Activated CD8-positive, alpha-beta T cell treated with anti-CD3 and anti-CD28 coated beads for 36 hours (primary cell): ENCODE results near the gene HK1. TPM values are rescaled to one million over a fixed set of nuclear protein-coding genes. Genes with fewer than 3 reads are reported as not detected.

Source experiments
- ATAC-seq: fragments of 200-7000 bp; cut with Tn5 transposase; one replicate; pipeline ENCODE4 v1.10.0; 2021; ENCODE audit warnings: mild to moderate bottlenecking, moderate library complexity
- CTCF ChIA-PET: fragments of 350-600 bp; sonication (Branson Sonifier 250); formaldehyde crosslinking; loops from one replicate; lab custom pipeline; 2021; ENCODE audit warnings: antibody characterized with exemption; lab: Charles Lee
- POLR2A ChIA-PET: fragments of 350-600 bp; sonication (Branson Sonifier 250); formaldehyde crosslinking; loops from one replicate; lab custom pipeline; 2021; ENCODE audit warnings: antibody characterized with exemption; lab: Charles Lee
- DNase-seq: peaks from one replicate; pipeline ENCODE4 v3.0.0-alpha.2; 2020
- H3K27ac Mint-ChIP-seq: one replicate; pipeline ENCODE4 v1.8.0; 2021; ENCODE audit warnings: mild to moderate bottlenecking, mixed read lengths
- H3K27me3 Mint-ChIP-seq: one replicate; pipeline ENCODE4 v1.8.0; 2021; ENCODE audit warnings: mixed read lengths
- H3K36me3 Mint-ChIP-seq: one replicate; pipeline ENCODE4 v1.8.0; 2021; ENCODE audit warnings: low read depth, mixed read lengths
- H3K4me1 Mint-ChIP-seq: one replicate; pipeline ENCODE4 v1.8.0; 2021; ENCODE audit warnings: low read depth, mixed read lengths
- H3K4me3 Mint-ChIP-seq: one replicate; pipeline ENCODE4 v1.8.0; 2021; ENCODE audit warnings: mild to moderate bottlenecking, moderate library complexity, mixed read lengths
- H3K9me3 Mint-ChIP-seq: one replicate; pipeline ENCODE4 v1.8.0; 2021; ENCODE audit warnings: mixed read lengths
- intact Hi-C: fragments of 100-400 bp; cut with micrococcal nuclease; formaldehyde crosslinking; loops from one replicate; pipeline ENCODE4 v1.10.0; 2022
- total RNA-seq, 2 experiments: library from RNA; stranded (reverse); gene quantifications; one replicate each; pipeline ENCODE4 v1.2.3, GENCODE V29; 2021
- TF ChIP-seq, protein P1 (sequence below): fragments of 200-600 bp; IDR thresholded peaks from one replicate; pipeline ENCODE4 v1.8.0; 2022; ENCODE audit warnings: antibody characterized with exemption, mild to moderate bottlenecking

HK1 gene
- total RNA-seq, 2 experiments from 2014 or later = 314 to 325 TPM

DNA sequence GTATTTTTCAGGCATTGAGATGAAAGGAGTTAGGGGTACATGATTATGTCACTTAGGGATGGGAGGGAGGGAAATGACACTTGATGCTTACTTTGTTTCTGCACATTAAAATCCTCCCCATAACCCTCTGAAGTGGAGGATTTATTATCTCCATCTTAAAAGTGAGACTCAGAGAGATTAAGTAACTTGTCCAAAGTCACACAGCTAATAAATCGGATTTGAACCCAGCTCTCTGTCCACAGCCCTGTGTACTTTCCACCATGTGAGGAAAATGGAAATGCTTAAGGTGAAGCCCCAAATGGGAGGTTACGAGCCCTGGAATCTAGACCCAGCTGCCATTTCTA lies 58.6 kb downstream of the HK1 start:
- Mint-ChIP-seq H3K27ac (no peak overlapping the region), H3K4me1 (peaks cover 68% of the 10 kb centered on the region), H3K27me3 (no peaks in the 10 kb centered on the region), H3K9me3 (no peaks in the 10 kb centered on the region), H3K36me3 (peaks cover 45% of the 10 kb centered on the region), H3K4me3 (no peak overlapping the region)
- ChIA-PET CTCF (interaction anchor here (1.8 kb wide), 1 partner anchor 18 kb away, joined by 4 read pairs; no protein-coding TSS in a partner anchor), POLR2A (interaction anchor here (0.6 to 1.5 kb wide), 4 partner anchors 9 to 71 kb away, joined by 3 to 5 read pairs (median 4); no protein-coding TSS in a partner anchor)
- TF ChIP-seq, protein P1, sequence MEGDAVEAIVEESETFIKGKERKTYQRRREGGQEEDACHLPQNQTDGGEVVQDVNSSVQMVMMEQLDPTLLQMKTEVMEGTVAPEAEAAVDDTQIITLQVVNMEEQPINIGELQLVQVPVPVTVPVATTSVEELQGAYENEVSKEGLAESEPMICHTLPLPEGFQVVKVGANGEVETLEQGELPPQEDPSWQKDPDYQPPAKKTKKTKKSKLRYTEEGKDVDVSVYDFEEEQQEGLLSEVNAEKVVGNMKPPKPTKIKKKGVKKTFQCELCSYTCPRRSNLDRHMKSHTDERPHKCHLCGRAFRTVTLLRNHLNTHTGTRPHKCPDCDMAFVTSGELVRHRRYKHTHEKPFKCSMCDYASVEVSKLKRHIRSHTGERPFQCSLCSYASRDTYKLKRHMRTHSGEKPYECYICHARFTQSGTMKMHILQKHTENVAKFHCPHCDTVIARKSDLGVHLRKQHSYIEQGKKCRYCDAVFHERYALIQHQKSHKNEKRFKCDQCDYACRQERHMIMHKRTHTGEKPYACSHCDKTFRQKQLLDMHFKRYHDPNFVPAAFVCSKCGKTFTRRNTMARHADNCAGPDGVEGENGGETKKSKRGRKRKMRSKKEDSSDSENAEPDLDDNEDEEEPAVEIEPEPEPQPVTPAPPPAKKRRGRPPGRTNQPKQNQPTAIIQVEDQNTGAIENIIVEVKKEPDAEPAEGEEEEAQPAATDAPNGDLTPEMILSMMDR = no peak
- DNase-seq (no peak), ATAC-seq (no peak)
- intact Hi-C loops = no loop called here

DNA sequence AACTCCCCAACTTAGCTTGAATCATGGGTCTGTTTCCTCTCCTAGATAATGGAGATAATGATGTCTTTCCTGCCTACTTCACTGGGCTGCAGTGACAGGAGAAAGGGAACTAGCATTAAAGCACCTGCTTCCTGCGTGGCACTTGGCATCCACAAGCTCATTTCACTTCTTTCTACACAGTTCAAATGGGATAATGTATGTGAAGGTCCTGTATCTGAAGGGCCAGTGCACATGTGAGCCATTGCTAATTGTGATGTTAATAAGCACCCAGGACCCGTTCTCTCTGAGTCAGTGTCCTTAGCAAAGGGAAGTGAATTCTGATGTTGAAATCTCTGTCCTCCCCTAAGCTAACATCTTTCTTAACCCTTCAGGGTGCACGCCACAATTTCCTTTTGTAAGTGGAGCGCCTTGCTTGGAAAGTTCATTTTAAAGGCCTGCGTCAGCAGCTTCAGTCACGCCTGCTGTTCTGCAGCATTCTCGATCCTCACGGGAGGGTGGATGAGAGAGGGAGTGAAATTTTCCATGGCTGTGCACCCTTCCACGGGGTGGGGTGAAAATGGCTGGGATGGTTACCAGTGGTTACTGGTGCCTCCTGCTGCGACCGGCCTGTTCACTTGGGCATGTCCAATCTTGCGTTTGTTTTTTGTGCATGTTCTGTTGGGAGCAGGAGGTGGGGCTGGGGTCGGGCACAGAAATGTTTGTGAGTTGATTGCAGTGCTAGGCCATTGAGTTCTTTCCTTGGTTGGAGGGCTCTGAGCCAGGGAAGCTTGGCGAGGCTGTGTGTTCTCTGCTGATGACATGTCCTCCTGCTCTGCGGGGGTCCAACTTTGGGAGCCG lies 59.2 kb downstream of the HK1 start:
- Mint-ChIP-seq H3K4me1 (peaks cover 70% of the 10 kb centered on the region), H3K36me3 (peaks cover 47% of the 10 kb centered on the region), H3K27me3 (no peaks in the 10 kb centered on the region), H3K9me3 (no peaks in the 10 kb centered on the region), H3K27ac (no peak overlapping the region), H3K4me3 (no peak overlapping the region)
- ATAC-seq (no peak), DNase-seq (no peak)
- CTCF ChIA-PET = interaction anchor here (1.8 kb wide), 1 partner anchor 18 kb away, joined by 4 read pairs; no protein-coding TSS in a partner anchor
- TF ChIP-seq, protein P1 = no peak
- intact Hi-C loops = no loop called here
- POLR2A ChIA-PET = interaction anchor here (0.6 to 1.5 kb wide), 5 partner anchors 9 to 71 kb away, joined by 3 to 5 read pairs (median 3); no protein-coding TSS in a partner anchor

GRCh38 chr10:69338133-69338456 lies 59.8 kb downstream of the HK1 start:
- Mint-ChIP-seq H3K27me3 (no peaks in the 10 kb centered on the region), H3K4me1 (peaks cover 70% of the 10 kb centered on the region), H3K9me3 (no peaks in the 10 kb centered on the region), H3K4me3 (no peak overlapping the region), H3K27ac (peak overlapping the region; percentile 24), H3K36me3 (peaks cover 46% of the 10 kb centered on the region)
- TF ChIP-seq, protein P1 = no peak
- no peak for ATAC-seq
- ChIA-PET POLR2A (interaction anchor here (1.5 kb wide), 1 partner anchor 19 kb away, joined by 5 read pairs; no protein-coding TSS in a partner anchor), CTCF (interaction anchor here (1.8 kb wide), 1 partner anchor 19 kb away, joined by 4 read pairs; no protein-coding TSS in a partner anchor)
- no peak for DNase-seq
- intact Hi-C loops = no loop called here

DNA sequence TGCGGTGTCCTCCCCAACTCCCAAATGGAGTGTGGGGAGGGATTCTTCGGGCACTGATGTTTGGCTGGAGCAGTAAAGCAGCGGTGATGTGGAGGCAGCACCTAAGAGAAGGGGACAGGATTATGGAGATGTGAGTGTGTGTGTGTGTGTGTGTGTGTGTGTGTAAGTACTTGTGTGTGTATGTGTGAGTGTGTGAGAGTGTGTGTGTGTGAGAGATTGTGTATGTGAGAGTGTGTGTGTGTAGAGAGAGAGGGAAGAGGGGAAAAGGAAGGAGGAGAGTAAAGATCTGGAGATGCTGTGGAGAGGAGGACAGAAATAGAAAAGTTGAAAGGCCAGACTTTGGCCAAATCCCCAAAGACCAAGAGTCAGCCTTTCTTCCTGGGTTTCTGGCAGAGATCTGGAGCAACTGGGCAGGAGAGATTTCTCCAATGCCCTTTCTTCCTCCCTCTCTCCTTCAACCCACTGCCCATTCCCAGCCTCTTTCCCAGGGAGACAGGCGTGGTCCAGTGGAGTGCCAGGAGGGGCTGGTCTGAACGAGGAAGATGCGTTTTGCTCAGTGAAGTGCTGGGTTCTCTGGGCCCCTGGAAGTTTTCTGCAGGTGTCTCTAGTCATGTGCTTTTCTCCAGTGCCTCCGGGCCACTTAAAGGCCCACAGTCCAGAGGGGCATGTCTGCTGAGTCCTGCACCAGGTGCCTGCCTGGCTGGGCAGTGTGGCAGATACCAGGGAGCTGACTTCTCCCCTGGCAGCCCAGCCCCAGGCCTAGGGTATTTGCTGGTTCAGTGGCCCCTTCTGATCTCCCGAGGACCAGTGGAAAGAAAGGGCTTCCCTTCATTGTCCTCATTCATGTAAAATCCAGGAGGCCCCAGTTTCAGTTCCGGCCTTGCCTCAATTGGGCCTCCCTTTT lies 60.5 kb downstream of the HK1 start:
- no peak for ATAC-seq
- H3K9me3 Mint-ChIP-seq = no peaks in the 10 kb centered on the region
- H3K4me3 Mint-ChIP-seq = no peak overlapping the region
- peaks cover 72% of the 10 kb centered on the region for H3K4me1 Mint-ChIP-seq
- CTCF ChIA-PET = interaction anchor here (1.6 to 1.8 kb wide), 2 partner anchors 20 to 54 kb away, joined by 4 read pairs; no protein-coding TSS in a partner anchor
- H3K27ac Mint-ChIP-seq = peak overlapping the region; percentile 24
- no peaks in the 10 kb centered on the region for H3K27me3 Mint-ChIP-seq
- DNase-seq = no peak
- intact Hi-C loops = no loop called here
- POLR2A ChIA-PET = interaction anchor here (1.6 kb wide), 1 partner anchor 19 kb away, joined by 4 read pairs; no protein-coding TSS in a partner anchor
- TF ChIP-seq, protein P1 = no peak
- H3K36me3 Mint-ChIP-seq = peaks cover 52% of the 10 kb centered on the region
